ENCODE data around the gene ZC3HAV1.

Gene ZC3HAV1

GRCh38 chr7:139016931-139017511 is 92.5 kb downstream of the ZC3HAV1 start:
- DNase-seq (ENCODE audit: low spot score): peak; percentile 97

- DNase-seq (ENCODE audit: low spot score): no peak
These were observed 98.1 kb downstream of the ZC3HAV1 start for GRCh38 chr7:139011373-139011772.

- no peak for DNase-seq (ENCODE audit: low spot score)
These were observed 105.0 kb downstream of the ZC3HAV1 start for GRCh38 chr7:139004321-139005090.

- DNase-seq (ENCODE audit: low spot score): no peak
These were observed 110.1 kb downstream of the ZC3HAV1 start for GRCh38 chr7:138999414-138999813.
